ENCODE data around the gene XXYLT1. TPM values are rescaled to one million over a fixed set of nuclear protein-coding genes. Genes with fewer than 3 reads are reported as not detected.
"Not testable (repeated sequence)": the region's sequence is repeated elsewhere in the genome, so short reads cannot be mapped to it uniquely, and the experiment has no call there.

Gene XXYLT1
- total and polyA plus RNA-seq, 2 of the 8 experiments (the other 6 are each of a cell fraction or from before 2014, with no cell fraction given) = 18.9 to 23.8 TPM

- H4K8ac ChIP-seq (ENCODE audit: extremely low read depth, insufficient read depth, low read length); H3K36me3 ChIP-seq (ENCODE audit: control insufficient read depth in 2 of 4, insufficient read depth in 4 of 4, low read length in 3 of 4); H4K5ac ChIP-seq (ENCODE audit: insufficient read length, low read depth, low read length); H3K9me3 ChIP-seq (ENCODE audit: insufficient read depth in 2 of 2, low read depth in 1 of 2, low read length in 1 of 2); H2BK15ac ChIP-seq (ENCODE audit: low read length); H2BK20ac ChIP-seq (ENCODE audit: low read length); DNase-seq (ENCODE audit: low read depth in 1 of 2, low spot score in 2 of 2); H3K27ac ChIP-seq (ENCODE audit: low read depth, low read length); H3K9ac ChIP-seq (replicated peaks in 1 of 4; ENCODE audit: extremely low read depth in 1 of 4, low read depth in 3 of 4, low read length in 3 of 4); H3K4me1 ChIP-seq (replicated peaks in 1 of 4; ENCODE audit: control insufficient read depth in 3 of 4, insufficient read depth in 4 of 4, low read length in 3 of 4); H3K23me2 ChIP-seq (ENCODE audit: low read depth, low read length); H3K56ac ChIP-seq (replicated peaks; ENCODE audit: insufficient read length, low read depth, low read length); H3K4me3 ChIP-seq (ENCODE audit: extremely low read depth in 1 of 4, insufficient read depth in 2 of 4, low read depth in 3 of 4, low read length in 4 of 4); H2AFZ ChIP-seq (ENCODE audit: low read length); H3K23ac ChIP-seq (ENCODE audit: insufficient read length); H3K79me1 ChIP-seq (ENCODE audit: low read depth, low read length); H2BK120ac ChIP-seq (replicated peaks; ENCODE audit: low read depth, low read length); H2BK5ac ChIP-seq (ENCODE audit: low read depth, low read length); H4K91ac ChIP-seq (replicated peaks; ENCODE audit: insufficient read length, low read length); H3K79me2 ChIP-seq (ENCODE audit: control insufficient read depth in 1 of 2, insufficient read depth in 2 of 2, low read length in 2 of 2); H2AK5ac ChIP-seq (ENCODE audit: low read depth, low read length); H3K4ac ChIP-seq (replicated peaks; ENCODE audit: insufficient read length, low read depth, low read length); H3K14ac ChIP-seq (ENCODE audit: insufficient read length); H3K4me2 ChIP-seq (ENCODE audit: insufficient read depth in 1 of 2, low read depth in 2 of 2, low read length in 2 of 2); H2BK12ac ChIP-seq (ENCODE audit: low read depth, low read length); H3K18ac ChIP-seq (ENCODE audit: extremely low read depth, low read length); H4K20me1 ChIP-seq (replicated peaks in 1 of 2; ENCODE audit: control insufficient read depth in 1 of 2, insufficient read depth in 2 of 2, low read length in 2 of 2); FAIRE-seq; H3K27me3 ChIP-seq (replicated peaks in 1 of 4; ENCODE audit: control insufficient read depth in 3 of 4, extremely low read depth in 1 of 4, insufficient read depth in 3 of 4, low read length in 3 of 4): not testable (repeated sequence)
- WGBS, 2 experiments (ENCODE audit: extremely low coverage in 1 of 2, insufficient coverage in 1 of 2, insufficient read length in 1 of 2, insufficient replicate concordance in 2 of 2, low coverage in 1 of 2, low lambda C conversion rate in 2 of 2, missing lambda C conversion rate in 1 of 2) = 93% methylated on average over 5 of the region's 5 CpGs; no CpG with 5 or more reads in 1 of the 2 experiments
- POLR2A ChIA-PET (ENCODE audit: partially characterized antibody) = interaction anchor here (1.6 kb wide), 1 partner anchor 13 kb away, joined by 5 read pairs; no protein-coding TSS in a partner anchor
- CTCF ChIA-PET (ENCODE audit: partially characterized antibody) = interaction anchor here (0.5 to 4.2 kb wide), 3 partner anchors 12 to 176 kb away, joined by 3 to 13 read pairs (median 4); no protein-coding TSS in a partner anchor
Observed at GRCh38 chr3:195050296-195050695, 220.7 kb downstream of the XXYLT1 start.
